Stomach (tissue), 4 donors: ENCODE results near the gene GDPD3.

Experiments
- EP300 ChIP-seq: sonication (generic); formaldehyde crosslinking; IDR thresholded peaks from one replicate; pipeline ENCODE4 v1.6.1; 2017; ENCODE audit warnings: antibody characterized with exemption
- POLR2A ChIP-seq, 4 donors: fragments of 450-650 bp; IDR thresholded peaks; one replicate each; pipeline ENCODE4 v1.6.1; 2016; ENCODE audit warnings: antibody characterized with exemption in 4 of 4, control low read depth in 2 of 4, mild to moderate bottlenecking in 1 of 4, moderate library complexity in 1 of 4
- POLR2AphosphoS5 ChIP-seq, 3 donors: sonication (generic); formaldehyde crosslinking; IDR thresholded peaks; one replicate each; pipeline ENCODE4 v1.6.1; 2016; ENCODE audit warnings: antibody characterized with exemption in 3 of 3
- TF ChIP-seq, protein P1 (sequence below), 7 experiments: fragments of 450-650 bp in 4 of 7; fragments of 200-600 bp in 3 of 7; sonication (generic) in 3 of 7; IDR thresholded peaks; one replicate each; pipeline ENCODE4 v1.5.1; 2016 to 2019; ENCODE audit warnings: antibody characterized with exemption in 7 of 7, control low read depth in 2 of 7, mild to moderate bottlenecking in 1 of 7

DNA sequence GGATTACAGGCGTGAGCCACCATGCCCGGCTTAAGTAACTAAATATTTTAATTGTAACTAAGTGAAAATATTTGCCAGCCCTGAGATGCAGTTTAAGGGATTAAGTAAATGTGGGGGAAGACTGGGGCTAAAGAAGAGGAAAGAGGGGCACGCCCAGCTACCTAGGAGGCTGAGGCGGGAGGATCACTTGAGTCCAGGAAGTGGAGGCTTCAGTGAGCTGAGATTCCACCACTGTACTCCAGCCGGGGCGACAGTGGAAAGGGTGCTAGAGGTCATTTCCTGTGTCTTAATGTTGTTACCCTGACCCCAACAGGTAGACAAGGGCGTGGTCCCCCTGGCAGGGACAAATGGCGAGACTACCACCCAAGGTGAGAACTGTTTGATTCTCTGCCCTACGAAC is 45.0 kb downstream of the GDPD3 start:
- TF ChIP-seq, protein P1, sequence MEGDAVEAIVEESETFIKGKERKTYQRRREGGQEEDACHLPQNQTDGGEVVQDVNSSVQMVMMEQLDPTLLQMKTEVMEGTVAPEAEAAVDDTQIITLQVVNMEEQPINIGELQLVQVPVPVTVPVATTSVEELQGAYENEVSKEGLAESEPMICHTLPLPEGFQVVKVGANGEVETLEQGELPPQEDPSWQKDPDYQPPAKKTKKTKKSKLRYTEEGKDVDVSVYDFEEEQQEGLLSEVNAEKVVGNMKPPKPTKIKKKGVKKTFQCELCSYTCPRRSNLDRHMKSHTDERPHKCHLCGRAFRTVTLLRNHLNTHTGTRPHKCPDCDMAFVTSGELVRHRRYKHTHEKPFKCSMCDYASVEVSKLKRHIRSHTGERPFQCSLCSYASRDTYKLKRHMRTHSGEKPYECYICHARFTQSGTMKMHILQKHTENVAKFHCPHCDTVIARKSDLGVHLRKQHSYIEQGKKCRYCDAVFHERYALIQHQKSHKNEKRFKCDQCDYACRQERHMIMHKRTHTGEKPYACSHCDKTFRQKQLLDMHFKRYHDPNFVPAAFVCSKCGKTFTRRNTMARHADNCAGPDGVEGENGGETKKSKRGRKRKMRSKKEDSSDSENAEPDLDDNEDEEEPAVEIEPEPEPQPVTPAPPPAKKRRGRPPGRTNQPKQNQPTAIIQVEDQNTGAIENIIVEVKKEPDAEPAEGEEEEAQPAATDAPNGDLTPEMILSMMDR (IDR thresholded peaks at IDR 0.05): no peak
- no peak for TF ChIP-seq POLR2A (IDR thresholded peaks at IDR 0.05)
- no peak for TF ChIP-seq EP300
- no peak for TF ChIP-seq POLR2AphosphoS5 (IDR thresholded peaks at IDR 0.05)
